Measurements from ENCODE around the gene MKRN1. TPM values are rescaled to one million over a fixed set of nuclear protein-coding genes. Genes with fewer than 3 reads are reported as not detected.
"Not testable (repeated sequence)": the region's sequence is repeated elsewhere in the genome, so short reads cannot be mapped to it uniquely, and the experiment has no call there.

Gene MKRN1
- total RNA-seq, 1 donor from 2014 or later: 38.8 TPM

GRCh38 chr7:140416560-140416959 lies 62.7 kb downstream of the MKRN1 start:
- no peak for DNase-seq (ENCODE audit: extremely low spot score in 2 of 2)
- no peak for TF ChIP-seq POLR2A (IDR thresholded peaks at IDR 0.05)
- no peak for TF ChIP-seq POLR2AphosphoS5 (IDR thresholded peaks at IDR 0.05; ENCODE audit: insufficient read depth in 1 of 2, low read depth in 1 of 2)
- no peak for TF ChIP-seq CTCF (IDR thresholded peaks at IDR 0.05)
- intact Hi-C loops (cut with DNase I): no loop called here

GRCh38 chr7:140415816-140416215 lies 63.5 kb downstream of the MKRN1 start:
- H3K36me3 ChIP-seq; H3K27me3 ChIP-seq; H3K9me3 ChIP-seq; H3K27ac ChIP-seq; H3K4me1 ChIP-seq; DNase-seq (ENCODE audit: extremely low spot score in 2 of 2); H3K4me3 ChIP-seq; intact Hi-C loops (cut with DNase I): not testable (repeated sequence)

More at GRCh38 chr7:140416560-140416959, 62.7 kb downstream of the MKRN1 start:
- Histone ChIP-seq H3K4me1 (no peaks in the 10 kb centered on the region), H3K9me3 (no peaks in the 10 kb centered on the region), H3K36me3 (no peaks in the 10 kb centered on the region), H3K27ac (no peak overlapping the region), H3K4me3 (no peak overlapping the region), H3K27me3 (no peaks in the 10 kb centered on the region)

- DNase-seq (ENCODE audit: extremely low spot score in 2 of 2): no peak
- TF ChIP-seq CTCF (IDR thresholded peaks at IDR 0.05): no peak
- TF ChIP-seq POLR2A (IDR thresholded peaks at IDR 0.05): no peak
- no peak for TF ChIP-seq POLR2AphosphoS5 (IDR thresholded peaks at IDR 0.05; ENCODE audit: insufficient read depth in 1 of 2, low read depth in 1 of 2)
- Histone ChIP-seq H3K9me3 (no peaks in the 10 kb centered on the region), H3K36me3 (no peaks in the 10 kb centered on the region), H3K4me1 (no peaks in the 10 kb centered on the region), H3K27ac (no peak overlapping the region), H3K27me3 (no peaks in the 10 kb centered on the region), H3K4me3 (no peak overlapping the region)
- intact Hi-C loops (cut with DNase I): no loop called here
Observed at GRCh38 chr7:140415361-140415760, 63.9 kb downstream of the MKRN1 start.

GRCh38 chr7:140404565-140405065 lies 74.7 kb downstream of the MKRN1 start:
- H3K4me3 ChIP-seq: no peak overlapping the region
- intact Hi-C loops (cut with DNase I): no loop called here
- TF ChIP-seq POLR2A (IDR thresholded peaks at IDR 0.05): no peak
- TF ChIP-seq POLR2AphosphoS5 (IDR thresholded peaks at IDR 0.05; ENCODE audit: insufficient read depth in 1 of 2, low read depth in 1 of 2): no peak
- no peak for TF ChIP-seq CTCF (IDR thresholded peaks at IDR 0.05)
- peaks cover 8% of the 10 kb centered on the region for H3K4me1 ChIP-seq
- H3K9me3 ChIP-seq: no peaks in the 10 kb centered on the region
- no peak for DNase-seq (ENCODE audit: extremely low spot score in 2 of 2)
- no peaks in the 10 kb centered on the region for H3K36me3 ChIP-seq
- H3K27me3 ChIP-seq: no peaks in the 10 kb centered on the region
- H3K27ac ChIP-seq: no peak overlapping the region

- H3K4me1 ChIP-seq: peaks cover 8% of the 10 kb centered on the region
- no peaks in the 10 kb centered on the region for H3K36me3 ChIP-seq
- DNase-seq (ENCODE audit: extremely low spot score in 2 of 2): no peak
- H3K4me3 ChIP-seq: peak within 1 kb of the TSS; percentile 30 to 36
- no peak within 1 kb of the TSS for H3K27ac ChIP-seq
- no peaks in the 10 kb centered on the region for H3K27me3 ChIP-seq
- intact Hi-C loops (cut with DNase I): no loop called here
- TF ChIP-seq POLR2AphosphoS5 (IDR thresholded peaks at IDR 0.05; ENCODE audit: insufficient read depth in 1 of 2, low read depth in 1 of 2): no peak
- TF ChIP-seq POLR2A (IDR thresholded peaks at IDR 0.05): no peak
- no peak for TF ChIP-seq CTCF (IDR thresholded peaks at IDR 0.05)
- H3K9me3 ChIP-seq: no peaks in the 10 kb centered on the region
Observed at GRCh38 chr7:140403878-140404564, 75.3 kb downstream of the MKRN1 start, which contains the start of gene RAB19. Gene RAB19, plus strand, starts transcription at chr7:140404058. Its CDS starts 3,589 bp downstream, at chr7:140407647.

Other genes with a start within 250 kb of the MKRN1 start
- 80.8 TPM for gene SLC37A3, start 81.0 kb downstream of the MKRN1 start, total RNA-seq
- gene RAB19, start 75.4 kb downstream of the MKRN1 start, total RNA-seq: not detected
- 17.4 TPM for gene DENND2A, start 161.3 kb upstream of the MKRN1 start, total RNA-seq
- gene ADCK2, start 193.4 kb upstream of the MKRN1 start, total RNA-seq: 21.1 TPM
- 257 TPM for gene NDUFB2, start 217.2 kb upstream of the MKRN1 start, total RNA-seq